ENCODE data around the gene EMB. TPM values are rescaled to one million over a fixed set of nuclear protein-coding genes. Genes with fewer than 3 reads are reported as not detected.

The EMB gene
- total RNA-seq, 1 donor from 2014 or later, result 0.25 TPM

Other genes starting within 250 kb of the EMB start
- gene PARP8, start 225.3 kb upstream of the EMB start, total RNA-seq, result 25.9 and 28.6 TPM in 2 replicates